ENCODE results near the gene TMEM151B. TPM values are rescaled to one million over a fixed set of nuclear protein-coding genes. Genes with fewer than 3 reads are reported as not detected.

The TMEM151B gene
- total RNA-seq, 1 experiment from 2014 or later, result not detected

DNA sequence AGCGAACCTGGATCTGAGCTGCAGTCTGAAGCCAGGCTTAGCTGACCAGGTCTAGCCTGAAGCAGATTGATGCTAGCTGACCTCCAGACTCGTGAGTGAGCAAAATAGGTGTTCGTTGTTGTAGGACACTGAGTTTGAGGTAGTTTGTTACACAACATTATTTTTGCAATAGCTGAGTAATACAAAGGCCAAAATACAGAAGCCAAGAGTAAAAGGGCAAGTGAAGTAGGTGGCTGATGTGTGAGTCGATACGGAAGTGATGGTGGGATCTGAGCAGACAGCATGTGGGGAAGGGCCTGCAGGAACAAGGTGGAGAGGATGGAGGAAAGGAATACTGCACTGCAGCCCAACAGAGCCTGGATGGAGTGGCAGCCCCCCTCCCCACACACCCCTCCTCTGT is 63.7 kb downstream of the TMEM151B start:
- no TSS peak for BruUV-seq (replicated peaks)
- intact Hi-C loops (cut with micrococcal nuclease), result no loop called here
- CTCF ChIA-PET, result no interaction called here

GRCh38 chr6:44335631-44336030 is 65.4 kb downstream of the TMEM151B start:
- Histone ChIP-seq H3K9ac (ENCODE audit: low read length) (no peak overlapping the region), H3K9me3 (ENCODE audit: low read length) (no peaks in the 10 kb centered on the region), H3K4me2 (ENCODE audit: low read length) (no peak overlapping the region), H3K27me3 (ENCODE audit: low read length) (0 out of 2 replicates have a peak, but pooled peaks cover 11% of the 10 kb centered on the region), H4K20me1 (ENCODE audit: low read length) (no peaks in the 10 kb centered on the region), H2AFZ (ENCODE audit: low read length) (no peak overlapping the region), H3K4me1 (ENCODE audit: insufficient read depth, low read length) (peaks cover 5% of the 10 kb centered on the region; the same call in 1 of the 2 replicates), H3F3A (ENCODE audit: low read length, unreplicated experiment) (no peaks in the 10 kb centered on the region), H3K27ac (ENCODE audit: low read length) (no peak overlapping the region), H3K9me2 (replicated peaks; ENCODE audit: low read length) (no peaks in the 10 kb centered on the region), H3K4me3 (ENCODE audit: low read length) (no peak overlapping the region), H3K79me2 (ENCODE audit: low read length) (no peaks in the 10 kb centered on the region), H3K36me3 (ENCODE audit: low read depth, low read length) (no peaks in the 10 kb centered on the region)
- ATAC-seq, result no peak
- TF ChIP-seq EZH2 (IDR thresholded peaks at IDR 0.05; ENCODE audit: low read length, unreplicated experiment) (no peak), EZH2phosphoT487 (IDR thresholded peaks at IDR 0.05; ENCODE audit: borderline replicate concordance, low read length) (no peak)
- TF ChIP-seq, protein P1, sequence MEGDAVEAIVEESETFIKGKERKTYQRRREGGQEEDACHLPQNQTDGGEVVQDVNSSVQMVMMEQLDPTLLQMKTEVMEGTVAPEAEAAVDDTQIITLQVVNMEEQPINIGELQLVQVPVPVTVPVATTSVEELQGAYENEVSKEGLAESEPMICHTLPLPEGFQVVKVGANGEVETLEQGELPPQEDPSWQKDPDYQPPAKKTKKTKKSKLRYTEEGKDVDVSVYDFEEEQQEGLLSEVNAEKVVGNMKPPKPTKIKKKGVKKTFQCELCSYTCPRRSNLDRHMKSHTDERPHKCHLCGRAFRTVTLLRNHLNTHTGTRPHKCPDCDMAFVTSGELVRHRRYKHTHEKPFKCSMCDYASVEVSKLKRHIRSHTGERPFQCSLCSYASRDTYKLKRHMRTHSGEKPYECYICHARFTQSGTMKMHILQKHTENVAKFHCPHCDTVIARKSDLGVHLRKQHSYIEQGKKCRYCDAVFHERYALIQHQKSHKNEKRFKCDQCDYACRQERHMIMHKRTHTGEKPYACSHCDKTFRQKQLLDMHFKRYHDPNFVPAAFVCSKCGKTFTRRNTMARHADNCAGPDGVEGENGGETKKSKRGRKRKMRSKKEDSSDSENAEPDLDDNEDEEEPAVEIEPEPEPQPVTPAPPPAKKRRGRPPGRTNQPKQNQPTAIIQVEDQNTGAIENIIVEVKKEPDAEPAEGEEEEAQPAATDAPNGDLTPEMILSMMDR (conservative IDR thresholded peaks at IDR 0.05; ENCODE audit: low read depth, low read length), result no peak
- intact Hi-C loops (cut with micrococcal nuclease), result no loop called here
- no peak for DNase-seq
- no TSS peak for BruUV-seq (replicated peaks)
- POLR2A ChIA-PET (ENCODE audit: unreplicated experiment), result no interaction called here
- CTCF ChIA-PET, result no interaction called here

More for the DNA sequence above, 63.7 kb downstream of the TMEM151B start:
- peaks cover 25% of the 10 kb centered on the region for H3K27me3 ChIP-seq (ENCODE audit: low read length)
- no peaks in the 10 kb centered on the region for H3F3A ChIP-seq (ENCODE audit: low read length, unreplicated experiment)
- no peak overlapping the region for H3K27ac ChIP-seq (ENCODE audit: low read length)
- no peaks in the 10 kb centered on the region for H3K4me1 ChIP-seq (ENCODE audit: insufficient read depth, low read length)
- H3K9me2 ChIP-seq (replicated peaks; ENCODE audit: low read length), result no peaks in the 10 kb centered on the region
- H4K20me1 ChIP-seq (ENCODE audit: low read length), result no peaks in the 10 kb centered on the region
- no peak overlapping the region for H3K4me2 ChIP-seq (ENCODE audit: low read length)
- H3K4me3 ChIP-seq (ENCODE audit: low read length), result no peak overlapping the region
- TF ChIP-seq EZH2phosphoT487 (IDR thresholded peaks at IDR 0.05; ENCODE audit: borderline replicate concordance, low read length), result no peak
- TF ChIP-seq, protein P1 (conservative IDR thresholded peaks at IDR 0.05; ENCODE audit: low read depth, low read length), result no peak
- TF ChIP-seq EZH2 (IDR thresholded peaks at IDR 0.05; ENCODE audit: low read length, unreplicated experiment), result no peak
- no peak for DNase-seq
- H3K9me3 ChIP-seq (ENCODE audit: low read length), result no peaks in the 10 kb centered on the region
- H2AFZ ChIP-seq (ENCODE audit: low read length), result no peak overlapping the region
- H3K36me3 ChIP-seq (ENCODE audit: low read depth, low read length), result no peaks in the 10 kb centered on the region
- H3K9ac ChIP-seq (ENCODE audit: low read length), result no peak overlapping the region
- ATAC-seq, result no peak
- POLR2A ChIA-PET (ENCODE audit: unreplicated experiment), result no interaction called here
- H3K79me2 ChIP-seq (ENCODE audit: low read length), result no peaks in the 10 kb centered on the region

Measured in PC-3 (cell line).